Measurements from ENCODE around the gene SNX6.
A peak's percentile ranks its signal among the peaks of the same experiment; 100 is the strongest.
"Not testable (repeated sequence)": the region's sequence is repeated elsewhere in the genome, so short reads cannot be mapped to it uniquely, and the experiment has no call there.

SNX6 gene

DNA sequence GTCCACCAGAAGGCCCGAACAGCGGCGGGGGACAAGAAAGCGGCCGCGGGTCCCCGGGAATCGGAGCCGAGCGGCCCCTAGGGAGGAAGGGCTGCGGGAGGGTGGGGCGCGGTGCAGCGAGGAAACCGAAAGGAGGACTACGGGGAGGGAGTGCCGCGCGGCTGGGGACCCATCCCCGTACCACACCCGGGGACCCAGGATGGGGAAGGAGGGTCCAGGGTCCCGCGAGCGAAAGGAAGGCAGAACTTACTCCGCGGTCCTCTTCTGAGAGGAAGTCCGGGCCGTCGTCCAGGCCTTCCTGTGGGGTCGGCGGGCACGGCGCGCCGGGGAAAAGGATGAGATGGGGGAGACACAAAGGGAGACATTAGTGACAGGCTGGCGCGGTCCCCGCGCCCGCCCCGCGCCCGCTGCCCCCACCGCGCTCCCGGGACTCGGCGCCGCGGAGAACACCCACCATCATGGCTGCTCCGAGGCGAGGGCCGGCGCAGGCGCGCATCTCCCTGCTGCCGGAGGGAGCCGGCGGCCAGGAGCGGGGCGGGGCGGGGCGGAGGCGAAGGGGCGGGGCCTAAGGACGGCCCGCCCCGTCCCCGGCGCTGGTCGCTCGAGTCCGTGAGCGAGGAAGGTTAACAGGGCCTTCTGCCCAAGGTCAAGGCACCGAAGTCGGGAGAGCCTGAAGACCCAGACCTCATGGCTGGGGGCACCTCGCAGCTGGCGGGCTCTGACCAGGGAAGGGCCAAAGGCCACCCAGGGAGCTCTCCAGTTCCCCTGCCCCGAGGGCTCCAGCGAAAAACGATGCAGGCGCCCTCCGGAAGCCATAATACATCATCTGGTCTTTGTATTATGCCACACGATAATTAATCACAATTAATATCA, at the start of gene SNX6:
SNX6 (minus strand) TSS at position 492 of the 873 bp plus-strand sequence; CDS start at position 460, 32 bp downstream.
- DNase-seq (ENCODE audit: low read depth in 1 of 2, low spot score in 1 of 2): peak; percentile 64 to 81

DNA sequence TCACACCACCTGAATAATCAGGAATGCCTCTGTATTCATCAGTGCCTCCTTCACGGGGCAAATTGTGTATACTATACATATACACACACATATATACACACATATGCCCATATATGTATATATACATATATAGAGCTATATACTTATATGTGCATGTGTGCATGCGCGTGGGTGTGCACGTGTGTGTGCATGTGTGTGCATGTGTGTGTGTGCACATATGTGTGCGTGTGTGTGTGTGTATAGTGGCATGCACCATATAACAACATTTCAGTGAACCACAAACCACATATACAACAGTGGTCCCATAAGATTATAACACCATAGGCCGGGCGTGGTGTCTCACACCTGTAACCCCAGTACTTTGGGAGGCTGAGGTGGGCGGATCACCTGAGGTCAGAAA, 48.8 kb upstream of the SNX6 start:
- no peak for DNase-seq (ENCODE audit: low read depth in 1 of 2, low spot score in 1 of 2)

DNA sequence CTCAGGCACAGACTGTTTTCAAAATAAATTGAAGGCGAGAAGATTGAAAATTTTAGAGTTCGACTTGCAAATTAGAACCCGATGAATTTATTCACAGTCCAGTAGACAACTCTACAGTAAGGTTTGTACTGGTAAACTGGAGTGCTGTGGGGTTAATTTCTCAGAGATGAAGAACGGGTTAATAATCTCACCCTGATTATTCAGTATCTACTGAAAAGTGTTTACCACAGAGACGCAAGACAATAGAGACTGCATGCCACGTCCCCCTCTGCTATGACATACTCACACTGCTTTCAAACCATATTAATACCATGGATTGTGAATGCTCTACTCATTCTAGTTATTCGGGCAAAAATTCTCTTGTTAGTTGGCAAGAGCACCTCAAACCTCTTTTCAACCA, 48.4 kb upstream of the SNX6 start:
- no peak for DNase-seq (ENCODE audit: low read depth in 1 of 2, low spot score in 1 of 2)

DNA sequence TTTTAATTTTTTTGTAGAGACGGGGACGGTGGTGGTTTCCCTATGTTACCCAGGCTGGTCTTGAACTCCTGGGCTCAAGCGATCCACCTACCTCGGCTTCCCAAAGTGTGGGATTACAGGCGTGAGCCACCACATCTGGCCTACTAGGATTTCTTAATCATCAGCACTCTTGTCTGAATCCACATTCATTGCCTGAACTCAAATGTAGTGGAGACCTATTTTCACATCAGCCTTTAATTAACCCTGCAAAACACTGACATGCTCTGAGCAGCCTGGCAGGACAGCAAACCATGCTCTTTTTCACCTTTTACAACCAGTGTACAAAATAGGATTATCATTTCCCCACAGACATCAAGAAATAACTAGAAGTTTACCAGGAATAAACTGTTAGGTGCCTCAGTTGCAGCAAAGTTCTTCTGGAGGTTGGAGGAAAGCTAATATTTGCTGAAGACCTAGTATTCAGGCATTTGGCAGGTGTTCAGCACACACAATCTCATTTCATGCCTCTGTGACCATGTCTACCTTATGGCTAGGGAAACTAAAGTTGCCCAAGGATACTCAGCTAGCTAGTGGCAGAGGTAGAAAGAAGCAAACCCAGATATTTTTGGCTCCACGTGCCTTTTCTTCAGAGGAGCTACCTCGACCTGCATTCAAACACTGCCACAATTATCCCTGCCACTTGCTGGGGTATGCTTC, 46.7 kb upstream of the SNX6 start:
- no peak for DNase-seq (ENCODE audit: low read depth in 1 of 2, low spot score in 1 of 2)

DNA sequence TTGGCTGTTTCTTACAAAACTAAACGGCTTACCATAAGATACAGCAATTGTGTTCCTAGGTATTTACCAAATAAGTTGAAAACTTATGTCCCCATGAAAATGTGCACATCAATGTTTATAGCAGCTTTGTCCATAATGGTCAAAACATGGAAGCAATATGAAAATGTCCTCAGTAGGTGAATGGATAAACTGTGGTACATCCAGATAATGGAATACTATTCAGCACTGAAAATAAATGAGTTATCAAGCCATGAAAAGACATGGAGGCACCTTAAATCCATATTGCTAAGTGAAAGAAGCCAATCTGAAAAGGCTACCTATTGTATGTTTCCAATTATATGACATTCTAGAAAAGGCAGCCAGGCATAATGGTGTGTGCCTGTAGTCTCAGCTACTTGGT, 43.8 kb upstream of the SNX6 start:
- DNase-seq (ENCODE audit: low read depth in 1 of 2, low spot score in 1 of 2): no peak

DNA sequence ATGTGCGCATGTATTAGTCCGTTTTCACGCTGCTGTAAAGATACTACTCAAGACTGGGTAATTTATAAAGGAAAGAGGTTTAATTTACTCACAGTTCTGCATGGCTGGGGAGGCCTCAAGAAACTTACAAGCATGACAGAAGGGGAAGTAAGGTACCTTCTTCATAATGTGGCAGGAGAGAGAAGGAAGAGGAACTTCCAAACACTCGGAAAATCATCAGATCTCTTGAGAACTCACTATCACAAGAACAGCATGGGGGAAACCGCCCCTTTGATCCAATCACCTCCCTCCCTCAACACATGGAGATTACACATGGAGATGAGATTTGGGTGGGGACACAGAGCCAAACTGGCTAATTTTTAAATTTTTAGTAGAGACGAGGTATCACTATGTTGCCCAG, 41.8 kb upstream of the SNX6 start:
- no peak for DNase-seq (ENCODE audit: low read depth in 1 of 2, low spot score in 1 of 2)

DNA sequence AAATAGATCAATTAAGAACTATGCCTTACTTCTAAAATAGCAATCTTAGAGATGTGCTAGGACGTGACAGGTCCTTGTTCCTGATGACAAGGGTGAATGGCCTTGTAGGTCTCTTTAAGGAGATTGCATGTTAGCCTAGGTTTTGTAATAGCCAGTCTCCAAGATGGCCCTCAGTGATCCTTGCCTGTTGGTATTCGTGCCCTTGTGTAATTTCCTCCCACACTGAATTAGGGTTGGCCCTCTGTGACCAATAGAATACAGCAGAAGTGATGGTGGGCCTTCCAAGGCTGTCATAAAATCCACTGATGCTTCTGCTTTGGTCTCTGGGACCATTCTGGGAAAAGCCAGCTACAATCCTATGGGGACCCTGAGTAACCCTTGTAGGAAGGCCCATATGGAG, 38.2 kb upstream of the SNX6 start:
- DNase-seq (ENCODE audit: low read depth in 1 of 2, low spot score in 1 of 2): no peak

DNA sequence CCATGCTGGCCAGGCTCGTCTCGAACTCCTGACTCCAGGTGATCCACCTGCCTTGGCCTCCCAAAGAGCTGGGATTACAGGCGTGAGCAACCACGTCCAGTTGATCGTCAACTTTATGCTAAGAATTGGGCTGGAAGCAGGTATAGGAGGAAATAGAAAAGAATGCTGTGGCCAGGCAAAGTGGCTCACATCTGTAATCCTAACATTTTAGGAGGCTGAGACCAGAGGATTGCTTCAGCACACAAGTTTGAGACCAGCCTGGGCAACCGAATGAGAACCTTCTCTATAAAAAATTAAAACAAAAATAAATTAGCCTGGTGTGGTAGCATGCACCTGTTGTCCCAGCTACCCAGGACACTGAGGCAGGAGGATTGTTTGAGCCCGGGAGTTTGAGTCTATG, 37.1 kb upstream of the SNX6 start:
- no peak for DNase-seq (ENCODE audit: low read depth in 1 of 2, low spot score in 1 of 2)

DNA sequence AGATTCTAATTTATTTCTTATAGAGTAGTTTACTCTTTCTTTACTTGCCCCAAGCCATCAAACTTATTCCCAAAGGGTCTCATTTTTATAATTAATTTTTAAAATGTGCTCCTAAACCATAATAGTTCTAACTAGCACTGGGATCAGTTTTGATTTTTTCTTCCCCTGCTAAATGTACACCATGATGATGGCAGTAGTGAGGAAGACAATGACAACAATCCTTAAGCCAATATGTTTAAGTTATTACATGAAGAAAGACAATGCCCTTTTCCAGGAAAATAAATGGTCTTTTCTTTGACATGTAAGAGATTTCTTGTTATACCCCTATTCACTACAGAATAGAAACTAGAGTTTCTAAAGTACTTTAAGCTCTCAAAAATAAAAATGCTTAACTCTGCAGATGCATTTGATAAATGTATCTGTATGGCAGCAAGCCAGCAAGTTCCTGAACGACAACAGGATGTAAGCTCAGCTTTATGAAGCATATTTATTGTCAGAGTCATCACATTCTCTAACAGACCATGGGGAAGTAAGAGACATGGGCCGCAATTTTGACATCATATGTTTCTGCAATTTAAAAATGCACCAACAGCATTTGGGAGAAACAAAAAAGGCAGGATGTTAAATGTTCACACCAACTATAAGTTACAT, 36.0 kb upstream of the SNX6 start:
- DNase-seq (ENCODE audit: low read depth in 1 of 2, low spot score in 1 of 2): no peak

DNA sequence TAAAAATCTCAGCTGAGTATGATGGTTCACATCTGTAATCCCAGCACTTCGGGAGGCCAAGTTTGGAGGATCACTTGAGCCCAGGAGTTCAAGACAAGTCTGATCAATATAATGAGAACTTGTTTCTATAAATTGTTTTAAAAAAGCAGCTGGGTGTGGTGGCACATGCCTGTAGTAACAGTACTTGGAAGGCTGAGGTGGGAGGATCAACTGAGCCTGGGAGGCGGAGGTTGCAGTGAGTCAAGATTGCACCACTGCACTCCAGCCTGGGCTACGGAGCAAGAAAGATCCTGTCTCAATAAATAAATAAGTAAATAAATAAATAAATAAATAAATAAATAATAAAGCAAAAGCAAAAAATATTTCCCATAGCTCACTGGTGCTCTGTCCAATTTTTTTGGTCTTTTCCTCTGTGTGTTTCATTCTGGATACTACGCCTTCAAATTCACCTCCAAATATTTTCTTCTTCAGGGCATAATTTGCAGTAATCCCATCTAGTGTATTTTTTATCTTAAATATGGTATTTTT, 32.7 kb upstream of the SNX6 start:
- DNase-seq (ENCODE audit: low read depth in 1 of 2, low spot score in 1 of 2): no peak

DNA sequence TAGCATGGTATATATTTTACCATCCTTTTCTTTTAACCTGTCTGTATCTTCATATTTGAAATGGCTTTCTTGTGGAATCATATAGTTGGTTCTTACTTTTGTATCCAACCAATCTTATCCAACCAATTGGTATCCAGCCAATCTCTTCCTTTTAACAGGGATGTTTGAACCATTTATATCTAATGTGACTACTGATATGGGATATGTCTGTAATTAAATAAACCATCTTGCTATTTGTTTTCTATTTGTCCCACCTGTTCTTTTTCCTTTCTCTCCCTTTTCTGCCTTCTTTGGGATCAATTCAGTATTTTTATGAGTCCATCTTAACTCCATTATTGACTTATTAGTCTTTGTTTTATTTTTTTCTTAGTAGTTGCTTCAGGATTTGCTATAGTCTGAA, 30.8 kb upstream of the SNX6 start:
- no peak for DNase-seq (ENCODE audit: low read depth in 1 of 2, low spot score in 1 of 2)

DNA sequence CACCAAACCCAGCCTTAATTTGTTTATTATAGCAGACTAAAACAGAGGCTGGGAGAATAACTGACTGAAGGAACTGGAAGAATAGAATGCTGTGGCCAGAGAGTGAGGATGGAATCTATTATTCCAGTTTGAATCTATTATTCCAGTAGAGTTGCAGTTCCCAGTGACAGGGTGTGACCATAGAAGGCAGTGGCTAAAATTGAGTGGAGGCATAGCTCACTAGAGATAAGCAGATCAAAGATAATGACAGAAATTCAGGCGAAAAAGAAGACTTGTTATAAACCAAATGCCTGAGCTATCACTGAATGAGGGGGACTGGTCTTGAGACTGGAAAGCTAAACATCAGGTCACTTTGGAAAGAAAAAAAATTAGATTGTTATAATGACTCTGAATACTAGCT, 26.0 kb upstream of the SNX6 start:
- no peak for DNase-seq (ENCODE audit: low read depth in 1 of 2, low spot score in 1 of 2)

DNA sequence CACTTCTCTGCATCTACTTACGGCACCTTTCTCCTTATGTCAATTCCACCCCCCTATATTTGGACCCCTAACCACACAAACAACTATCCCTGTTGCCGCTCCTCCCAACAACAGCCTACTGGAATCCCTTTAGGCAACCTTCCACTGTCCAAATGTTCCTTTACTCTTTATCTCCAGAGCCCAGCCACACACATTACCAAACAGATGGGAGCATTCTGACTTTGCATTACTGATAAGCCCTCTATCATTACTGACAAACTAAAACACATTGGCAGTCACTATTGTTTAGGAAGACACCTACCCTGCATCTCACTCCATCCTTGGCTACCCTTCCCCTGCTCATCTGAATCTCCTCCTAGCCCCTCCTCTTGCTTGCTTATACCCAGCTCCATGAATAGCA, 23.1 kb upstream of the SNX6 start:
- not testable (repeated sequence) for DNase-seq (ENCODE audit: low read depth in 1 of 2, low spot score in 1 of 2)

DNA sequence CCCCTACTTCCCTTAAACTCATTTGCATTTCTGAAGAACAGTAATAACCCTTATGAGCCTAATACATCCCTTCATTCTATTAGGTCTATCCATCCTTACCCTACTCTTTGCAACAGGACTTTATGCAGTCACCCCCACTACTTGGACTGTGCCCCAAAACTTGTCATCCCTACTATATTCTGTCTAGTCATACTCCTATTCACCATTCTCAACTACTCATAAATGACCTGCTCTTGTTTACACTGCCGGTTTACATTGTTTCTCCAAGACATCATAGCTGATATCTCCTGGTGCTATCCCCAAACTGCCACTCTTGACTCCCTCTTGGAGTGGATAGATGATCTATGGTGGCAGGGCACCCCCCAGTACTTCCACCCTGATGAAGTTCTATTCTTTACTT, 22.4 kb upstream of the SNX6 start:
- DNase-seq (ENCODE audit: low read depth in 1 of 2, low spot score in 1 of 2): not testable (repeated sequence)

DNA sequence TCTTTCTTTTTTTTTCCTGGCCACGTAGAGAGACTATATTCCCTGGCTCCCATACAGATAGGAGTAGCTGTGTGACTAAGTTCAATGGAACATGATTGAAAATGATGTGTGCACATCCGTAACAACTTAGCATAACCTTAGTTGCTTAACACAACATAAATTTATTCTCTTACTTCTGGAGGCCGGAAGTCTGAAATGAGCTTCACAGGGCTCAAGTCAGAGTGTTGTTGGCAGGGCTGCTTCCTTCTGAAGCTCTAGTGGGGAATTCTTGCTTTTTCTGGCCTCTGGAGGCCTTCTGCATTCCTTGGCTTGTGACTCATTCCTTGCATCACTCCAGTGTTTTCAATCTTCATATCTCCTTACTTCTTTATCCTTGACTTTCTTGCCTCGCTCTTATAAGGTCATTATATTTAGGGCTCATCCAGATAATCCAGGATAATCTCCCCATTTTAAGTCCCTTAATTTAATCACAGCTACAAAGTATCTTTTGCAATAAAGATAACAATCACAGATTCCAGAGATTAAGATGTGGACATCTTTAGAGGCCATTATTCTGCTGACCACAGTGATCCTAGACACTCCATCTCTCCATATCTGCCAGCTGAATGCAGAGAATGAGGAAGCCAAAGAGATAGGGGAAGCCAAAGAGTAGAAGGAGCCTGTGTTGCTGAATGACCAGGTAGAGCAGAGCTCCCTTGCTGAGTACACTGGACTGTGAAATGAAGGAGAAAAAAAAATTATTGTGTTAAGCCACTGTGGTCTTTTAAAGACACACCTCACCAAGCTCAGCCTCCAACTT, 21.0 kb upstream of the SNX6 start:
- no peak for DNase-seq (ENCODE audit: low read depth in 1 of 2, low spot score in 1 of 2)

DNA sequence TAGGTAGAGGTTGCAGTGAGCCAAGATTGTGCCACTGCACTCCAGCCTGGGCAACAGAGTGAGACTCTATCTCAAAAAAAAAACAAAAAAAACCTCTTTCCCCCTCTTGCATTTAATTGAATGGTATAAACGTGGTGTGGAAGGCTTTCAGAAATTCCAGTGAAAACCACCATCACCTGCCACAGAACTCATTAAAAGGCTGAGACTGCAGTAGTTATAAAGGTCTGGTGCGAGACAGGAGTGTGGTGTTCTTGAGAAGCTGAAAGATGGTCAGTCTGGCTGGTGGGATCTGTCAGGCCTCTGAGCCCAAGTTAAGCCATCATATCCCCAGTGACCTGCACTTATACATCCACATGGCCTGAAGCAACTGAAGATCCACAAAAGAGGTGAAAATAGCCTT, 20.1 kb upstream of the SNX6 start:
- DNase-seq (ENCODE audit: low read depth in 1 of 2, low spot score in 1 of 2): not testable (repeated sequence)

DNA sequence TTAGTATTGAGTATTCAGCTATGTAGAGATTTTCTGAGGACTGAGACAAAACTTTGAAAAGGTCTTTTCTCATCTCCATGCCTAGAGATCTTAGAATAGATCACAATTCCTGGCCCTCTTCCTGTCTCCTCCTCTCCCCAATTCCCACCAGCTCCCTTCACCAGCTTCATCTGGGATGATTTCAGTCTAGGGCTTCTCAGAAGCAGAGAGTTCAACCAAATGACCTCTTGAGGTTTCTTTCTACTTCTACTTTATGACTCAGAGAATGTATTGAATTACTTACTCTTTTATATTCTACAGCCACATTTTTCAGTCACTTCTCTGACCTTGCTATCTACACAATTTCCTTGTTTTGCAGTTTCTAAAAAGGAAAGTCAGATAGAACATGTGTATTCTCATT, 19.4 kb upstream of the SNX6 start:
- no peak for DNase-seq (ENCODE audit: low read depth in 1 of 2, low spot score in 1 of 2)

DNA sequence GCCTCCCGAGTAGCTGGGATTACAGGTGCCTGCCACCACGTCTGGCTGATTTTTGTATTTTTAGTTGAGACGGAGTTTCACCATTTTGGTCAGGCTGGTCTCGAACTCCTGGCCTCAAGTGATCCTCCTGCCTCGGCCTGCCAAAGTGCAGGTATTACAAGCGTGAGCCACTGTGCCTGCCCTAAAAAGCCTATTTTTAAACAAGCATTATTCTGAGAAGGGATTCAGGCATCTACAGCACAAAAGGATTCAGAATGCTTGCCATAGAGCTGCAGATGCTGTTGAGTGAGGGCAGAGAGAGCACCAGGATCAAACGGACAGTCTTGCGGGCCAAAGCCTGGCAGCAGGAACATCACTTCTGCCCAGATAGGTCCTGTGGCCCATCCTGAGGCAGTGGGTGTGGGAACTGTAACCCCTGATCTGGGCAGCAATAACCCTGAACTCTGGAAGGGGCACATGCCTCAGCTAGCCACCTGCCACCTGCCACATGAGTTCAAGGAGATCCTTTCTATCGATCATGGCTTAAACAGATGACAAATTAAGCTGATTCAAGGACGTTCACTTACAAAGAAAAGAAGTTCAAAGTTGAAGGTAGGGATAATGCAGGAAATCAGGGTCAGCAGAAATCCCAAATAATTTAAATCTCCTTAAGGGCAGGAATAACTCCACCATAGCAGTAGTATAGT, 16.8 kb upstream of the SNX6 start:
- no peak for DNase-seq (ENCODE audit: low read depth in 1 of 2, low spot score in 1 of 2)

DNA sequence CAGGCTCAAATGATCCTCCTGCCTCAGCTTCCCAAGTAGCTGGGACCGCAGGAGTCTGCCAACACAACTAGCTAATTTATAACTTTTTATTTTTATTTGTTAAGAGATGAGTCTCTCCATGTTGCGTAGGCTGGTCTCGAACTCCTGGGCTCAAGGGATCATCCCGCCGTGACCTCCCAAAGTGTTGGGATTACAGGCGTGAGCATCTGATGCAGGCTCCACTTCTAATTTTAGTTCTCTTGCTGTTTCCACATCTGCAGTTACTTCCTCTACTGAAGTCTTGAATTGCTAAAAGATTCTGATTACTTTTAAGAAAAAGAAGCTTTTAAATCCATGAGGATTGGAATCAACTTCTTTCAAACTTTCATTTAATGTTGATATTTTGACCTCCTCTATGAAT, 13.4 kb upstream of the SNX6 start:
- no peak for DNase-seq (ENCODE audit: low read depth in 1 of 2, low spot score in 1 of 2)

DNA sequence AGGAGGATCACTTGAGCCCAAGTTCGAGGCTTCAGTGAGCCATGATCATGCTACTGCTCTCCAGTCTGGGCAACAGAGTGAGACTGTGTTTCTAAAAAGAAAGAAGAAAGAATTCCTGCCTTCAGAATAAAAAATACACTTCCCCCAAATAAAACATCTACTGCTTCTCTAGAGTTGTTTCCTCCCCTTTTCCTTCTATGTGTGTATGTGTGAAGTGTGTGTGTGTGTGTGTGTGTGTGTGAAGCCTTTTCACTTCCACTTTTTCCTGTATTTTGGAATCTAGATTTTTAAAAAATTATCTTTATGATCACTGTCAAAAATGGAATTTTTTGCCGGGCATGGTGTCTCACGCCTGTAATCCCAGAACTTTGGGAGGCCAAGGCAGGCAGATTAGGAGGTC, 12.6 kb upstream of the SNX6 start:
- no peak for DNase-seq (ENCODE audit: low read depth in 1 of 2, low spot score in 1 of 2)

Data from activated T-helper 1 cell treated with anti-CD3 and anti-CD28 coated beads, Interleukin-2, amount 50 U/mL, for 16 hours (primary cell).